Measurements from ENCODE around the gene ITGAL. TPM values are rescaled to one million over a fixed set of nuclear protein-coding genes. Genes with fewer than 3 reads are reported as not detected.

ITGAL gene
- polyA plus RNA-seq, 1 donor = 3.8 TPM

DNA sequence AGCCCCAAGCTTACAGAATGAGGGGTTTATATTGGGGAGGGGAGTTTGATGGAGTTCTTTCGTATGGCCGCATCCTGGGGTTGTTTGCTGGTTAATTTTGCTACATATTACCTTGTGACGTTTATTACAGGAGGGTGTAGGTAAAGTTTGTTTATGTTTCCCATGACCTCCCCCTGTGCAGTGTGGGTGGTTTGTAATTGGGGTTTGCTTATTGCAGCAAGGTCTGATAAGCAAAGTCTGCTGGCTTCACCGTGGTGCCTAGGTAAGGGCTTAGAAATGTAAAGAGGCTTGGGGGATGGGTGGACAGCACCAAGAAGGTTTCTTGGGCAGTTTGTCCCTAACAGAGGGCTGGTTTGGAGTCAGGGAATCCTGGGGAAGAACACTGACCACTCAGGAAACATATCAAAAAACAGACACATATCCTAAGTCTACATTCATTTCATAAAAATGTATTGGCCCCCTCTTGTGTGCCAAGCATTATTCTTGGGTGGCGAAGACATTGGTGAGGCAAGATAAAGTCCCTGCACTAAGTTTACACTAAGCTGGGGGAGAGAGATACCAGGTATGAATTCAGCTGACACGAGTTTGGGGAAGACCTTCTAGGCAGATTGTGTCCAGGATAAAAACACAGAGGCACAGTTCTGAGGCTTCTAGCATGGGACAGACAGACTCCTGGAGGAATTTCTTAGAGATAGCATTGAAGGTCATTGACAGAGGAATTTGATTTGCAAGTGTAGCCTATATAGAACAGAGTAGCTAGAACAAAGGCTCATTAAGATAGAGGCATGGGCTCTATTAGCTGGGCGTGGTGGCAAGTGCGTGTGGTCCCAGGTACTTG lies 76.1 kb downstream of the ITGAL start:
- Histone ChIP-seq H3K4me3 (ENCODE audit: low read length) (no peak overlapping the region), H3K4me1 (ENCODE audit: control insufficient read depth, insufficient read depth, low read length) (peaks cover 48% of the 10 kb centered on the region), H3K27ac (ENCODE audit: low read length) (peak overlapping the region; percentile 87), H3K36me3 (ENCODE audit: control insufficient read depth, insufficient read depth, low read length) (peaks cover 8% of the 10 kb centered on the region), H3K27me3 (ENCODE audit: control insufficient read depth, insufficient read depth, low read length) (no peaks in the 10 kb centered on the region), H3K9me3 (ENCODE audit: control insufficient read depth, low read depth, low read length) (peaks cover 5% of the 10 kb centered on the region)
- peak in 1 of 2 donors; percentile 66 for DNase-seq
- WGBS (ENCODE audit: insufficient coverage, low lambda C conversion rate) = no CpG with 5 or more reads among the region's 8 CpGs

GRCh38 chr16:30551781-30552180 lies 79.2 kb downstream of the ITGAL start:
- 69% methylated on average over 2 of the region's 3 CpGs for whole genome bisulfite sequencing (ENCODE audit: insufficient coverage, low lambda C conversion rate)
- Histone ChIP-seq H3K27me3 (ENCODE audit: control insufficient read depth, insufficient read depth, low read length) (no peaks in the 10 kb centered on the region), H3K36me3 (ENCODE audit: control insufficient read depth, insufficient read depth, low read length) (peaks cover 37% of the 10 kb centered on the region), H3K27ac (ENCODE audit: low read length) (peak overlapping the region; percentile 39), H3K4me3 (ENCODE audit: low read length) (no peak overlapping the region), H3K4me1 (ENCODE audit: control insufficient read depth, insufficient read depth, low read length) (peaks cover 55% of the 10 kb centered on the region), H3K9me3 (ENCODE audit: control insufficient read depth, low read depth, low read length) (peaks cover 11% of the 10 kb centered on the region)
- DNase-seq = peak in 1 of 2 donors; percentile 43

DNA sequence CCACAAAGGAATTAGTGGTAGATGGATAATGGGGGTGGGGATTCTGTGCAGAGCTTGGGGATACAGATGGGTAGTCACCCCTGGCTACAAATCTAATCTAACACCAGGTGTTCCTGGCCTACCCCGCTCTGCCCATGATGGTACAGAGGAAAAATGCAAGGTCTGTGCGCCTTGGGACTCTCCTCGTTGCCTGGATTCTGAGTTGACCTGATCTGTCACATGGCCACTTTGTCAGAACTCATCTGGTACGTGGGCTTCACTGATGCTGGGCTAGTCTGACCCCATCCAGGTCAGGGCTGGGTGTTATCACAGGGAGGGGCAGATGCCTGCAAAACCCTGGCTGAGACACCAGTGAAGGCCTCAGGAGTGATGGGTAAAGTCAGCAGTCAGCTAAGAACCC lies 80.4 kb downstream of the ITGAL start:
- DNase-seq = no peak
- peak overlapping the region; percentile 2 for H3K27ac ChIP-seq (ENCODE audit: low read length)
- H3K4me3 ChIP-seq (ENCODE audit: low read length) = no peak overlapping the region
- H3K27me3 ChIP-seq (ENCODE audit: control insufficient read depth, insufficient read depth, low read length) = no peaks in the 10 kb centered on the region
- H3K36me3 ChIP-seq (ENCODE audit: control insufficient read depth, insufficient read depth, low read length) = peaks cover 37% of the 10 kb centered on the region
- H3K9me3 ChIP-seq (ENCODE audit: control insufficient read depth, low read depth, low read length) = peaks cover 9% of the 10 kb centered on the region
- WGBS (ENCODE audit: insufficient coverage, low lambda C conversion rate) = no CpG with 5 or more reads among the region's 4 CpGs
- H3K4me1 ChIP-seq (ENCODE audit: control insufficient read depth, insufficient read depth, low read length) = peaks cover 52% of the 10 kb centered on the region

DNA sequence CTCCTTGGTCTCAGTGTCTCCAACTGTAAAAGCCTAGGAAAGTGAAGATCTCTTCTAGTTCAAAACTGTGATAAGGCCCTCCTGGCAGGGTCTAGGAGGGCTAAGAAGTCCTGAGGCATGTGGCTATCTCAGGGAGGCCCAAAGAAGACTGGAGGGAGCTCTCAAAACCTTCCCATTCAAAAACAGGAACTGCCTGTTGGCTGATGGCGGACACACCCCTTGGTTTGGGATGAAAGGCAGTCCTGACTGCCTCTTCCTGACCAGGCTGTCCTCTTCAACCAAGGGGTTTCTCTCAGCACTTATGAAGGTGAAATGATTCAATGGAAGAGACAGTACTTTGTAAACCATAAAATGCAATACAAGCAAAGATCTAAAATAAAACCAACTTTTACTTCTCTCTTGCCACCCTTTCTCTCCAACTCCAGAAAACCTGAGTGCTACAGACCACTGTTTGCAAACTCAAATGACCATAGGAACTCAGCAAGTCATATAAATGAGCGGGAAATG lies 80.9 kb downstream of the ITGAL start:
- Histone ChIP-seq H3K36me3 (ENCODE audit: control insufficient read depth, insufficient read depth, low read length) (peaks cover 37% of the 10 kb centered on the region), H3K27ac (ENCODE audit: low read length) (peak overlapping the region; percentile 2), H3K27me3 (ENCODE audit: control insufficient read depth, insufficient read depth, low read length) (no peaks in the 10 kb centered on the region), H3K9me3 (ENCODE audit: control insufficient read depth, low read depth, low read length) (peaks cover 10% of the 10 kb centered on the region), H3K4me3 (ENCODE audit: low read length) (no peak overlapping the region), H3K4me1 (ENCODE audit: control insufficient read depth, insufficient read depth, low read length) (peaks cover 47% of the 10 kb centered on the region)
- no peak for DNase-seq
- no CpG with 5 or more reads among the region's 2 CpGs for WGBS (ENCODE audit: insufficient coverage, low lambda C conversion rate)

DNA sequence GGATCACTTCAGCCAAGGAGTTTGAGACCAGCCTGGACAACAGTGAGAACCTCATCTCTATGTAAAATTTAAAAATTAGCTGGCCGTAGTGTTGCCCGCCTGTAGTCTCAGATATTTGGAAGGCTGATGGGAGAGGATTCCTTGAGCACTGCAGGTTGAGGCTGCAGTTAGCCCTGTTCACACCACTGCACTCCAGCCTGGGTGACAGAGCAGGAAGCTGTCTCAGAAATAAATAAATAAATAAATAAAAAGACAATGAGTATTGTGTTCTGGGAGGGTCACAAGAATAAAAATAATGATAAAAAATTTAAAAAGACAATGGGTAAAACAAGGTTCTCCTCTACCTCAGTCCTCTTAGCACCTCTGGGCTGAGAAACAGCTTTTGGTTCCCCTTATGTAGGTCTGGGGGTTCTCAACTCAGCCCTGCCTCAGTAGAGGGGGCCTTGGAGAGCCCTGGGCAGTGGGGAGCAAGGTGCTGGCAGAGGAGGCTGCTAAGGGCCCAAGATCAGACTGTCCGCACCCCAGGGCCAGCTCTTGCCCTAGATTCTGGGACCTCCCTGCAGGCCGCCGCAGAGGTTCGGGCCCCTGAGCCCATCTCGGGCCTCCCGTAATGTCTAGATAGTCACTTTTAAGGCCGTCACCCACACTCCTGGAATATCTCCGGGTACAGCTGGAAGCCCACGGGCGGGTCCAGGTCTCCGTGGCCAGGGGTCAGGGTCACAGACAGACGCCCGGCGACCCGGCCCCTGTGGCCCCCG lies 82.2 kb downstream of the ITGAL start:
- peaks cover 43% of the 10 kb centered on the region for H3K4me1 ChIP-seq (ENCODE audit: control insufficient read depth, insufficient read depth, low read length)
- no peaks in the 10 kb centered on the region for H3K27me3 ChIP-seq (ENCODE audit: control insufficient read depth, insufficient read depth, low read length)
- peaks cover 10% of the 10 kb centered on the region for H3K9me3 ChIP-seq (ENCODE audit: control insufficient read depth, low read depth, low read length)
- peaks cover 37% of the 10 kb centered on the region for H3K36me3 ChIP-seq (ENCODE audit: control insufficient read depth, insufficient read depth, low read length)
- no peak overlapping the region for H3K27ac ChIP-seq (ENCODE audit: low read length)
- no CpG with 5 or more reads among the region's 18 CpGs for WGBS (ENCODE audit: insufficient coverage, low lambda C conversion rate)
- DNase-seq = no peak
- H3K4me3 ChIP-seq (ENCODE audit: low read length) = no peak overlapping the region

GRCh38 chr16:30555315-30556124 lies 83.0 kb downstream of the ITGAL start:
- H3K9me3 ChIP-seq (ENCODE audit: control insufficient read depth, low read depth, low read length) = peaks cover 10% of the 10 kb centered on the region
- peak overlapping the region; percentile 20 for H3K4me3 ChIP-seq (ENCODE audit: low read length)
- H3K27me3 ChIP-seq (ENCODE audit: control insufficient read depth, insufficient read depth, low read length) = no peaks in the 10 kb centered on the region
- no CpG with 5 or more reads among the region's 69 CpGs for WGBS (ENCODE audit: insufficient coverage, low lambda C conversion rate)
- H3K36me3 ChIP-seq (ENCODE audit: control insufficient read depth, insufficient read depth, low read length) = peaks cover 37% of the 10 kb centered on the region
- no peak overlapping the region for H3K27ac ChIP-seq (ENCODE audit: low read length)
- peaks cover 46% of the 10 kb centered on the region for H3K4me1 ChIP-seq (ENCODE audit: control insufficient read depth, insufficient read depth, low read length)
- DNase-seq = no peak

GRCh38 chr16:30556125-30556473 lies 83.6 kb downstream of the ITGAL start:
- Histone ChIP-seq H3K9me3 (ENCODE audit: control insufficient read depth, low read depth, low read length) (peaks cover 10% of the 10 kb centered on the region), H3K4me3 (ENCODE audit: low read length) (peak overlapping the region; percentile 20), H3K27ac (ENCODE audit: low read length) (no peak overlapping the region), H3K36me3 (ENCODE audit: control insufficient read depth, insufficient read depth, low read length) (peaks cover 37% of the 10 kb centered on the region), H3K27me3 (ENCODE audit: control insufficient read depth, insufficient read depth, low read length) (no peaks in the 10 kb centered on the region), H3K4me1 (ENCODE audit: control insufficient read depth, insufficient read depth, low read length) (peaks cover 46% of the 10 kb centered on the region)
- no CpG with 5 or more reads among the region's 10 CpGs for WGBS (ENCODE audit: insufficient coverage, low lambda C conversion rate)
- peak in 1 of 2 donors; percentile 44 for DNase-seq

DNA sequence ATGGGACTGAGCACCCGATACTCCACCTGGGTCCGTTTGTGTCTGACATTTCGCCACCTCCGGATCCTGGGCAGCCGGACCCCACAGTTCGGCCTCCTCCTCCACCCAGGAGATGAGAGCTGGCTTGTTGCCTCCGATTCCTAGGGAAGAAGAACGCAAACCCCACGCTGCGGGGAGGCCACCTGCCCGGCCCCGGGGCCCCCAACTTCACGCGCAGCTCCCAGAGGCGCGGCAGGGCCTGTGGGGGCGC lies 85.1 kb downstream of the ITGAL start:
- H3K9me3 ChIP-seq (ENCODE audit: control insufficient read depth, low read depth, low read length) = peaks cover 14% of the 10 kb centered on the region
- peaks cover 37% of the 10 kb centered on the region for H3K36me3 ChIP-seq (ENCODE audit: control insufficient read depth, insufficient read depth, low read length)
- peak overlapping the region; percentile 96 for H3K27ac ChIP-seq (ENCODE audit: low read length)
- no CpG with 5 or more reads among the region's 17 CpGs for WGBS (ENCODE audit: insufficient coverage, low lambda C conversion rate)
- peak overlapping the region; percentile 87 for H3K4me3 ChIP-seq (ENCODE audit: low read length)
- peaks cover 39% of the 10 kb centered on the region for H3K4me1 ChIP-seq (ENCODE audit: control insufficient read depth, insufficient read depth, low read length)
- no peaks in the 10 kb centered on the region for H3K27me3 ChIP-seq (ENCODE audit: control insufficient read depth, insufficient read depth, low read length)
- DNase-seq = no peak

DNA sequence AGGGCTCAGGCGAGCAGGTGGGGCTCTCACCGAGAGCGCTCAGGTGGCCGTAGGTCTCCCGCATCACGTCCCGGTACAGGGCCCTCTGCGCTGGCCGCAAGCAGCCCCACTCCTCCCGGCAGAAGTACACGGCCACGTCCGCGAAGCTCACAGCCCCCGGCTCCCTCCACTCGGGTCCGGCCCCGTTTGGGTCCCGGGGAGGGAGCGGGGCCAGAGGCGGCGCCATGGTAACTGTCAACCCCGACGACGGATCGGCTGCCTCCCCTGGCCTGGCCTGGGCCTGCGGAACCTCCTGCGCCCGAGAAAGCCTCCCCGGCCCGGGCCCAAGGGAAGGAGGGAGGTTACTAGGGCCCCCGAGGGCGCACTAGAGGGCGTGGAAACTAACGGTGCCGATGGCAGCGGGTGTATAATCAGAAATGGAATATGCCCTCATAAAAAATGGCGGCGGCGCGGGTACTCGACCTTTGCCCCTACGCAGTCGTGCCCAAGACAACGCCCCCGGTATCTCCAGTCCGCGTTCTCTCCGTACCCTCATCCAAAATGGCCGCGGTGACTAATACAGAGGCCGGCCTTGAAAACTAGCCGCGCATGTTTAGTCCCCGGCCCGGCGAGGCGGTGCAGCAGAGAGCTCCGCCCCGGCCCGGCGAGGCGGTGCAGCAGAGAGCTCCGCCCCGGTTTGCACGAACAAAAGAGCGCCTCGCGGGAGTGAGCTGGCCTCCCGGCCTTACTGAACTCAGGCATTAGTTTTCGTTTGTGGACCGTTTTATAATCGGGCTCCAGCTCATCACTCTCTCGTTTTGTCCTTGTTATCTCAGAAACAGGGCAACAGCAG lies 85.6 kb downstream of the ITGAL start, which contains the start of gene ZNF764:
ZNF764 (minus strand) TSS at position 418 of the 832 bp plus-strand sequence; CDS start at position 226, 192 bp downstream.
- H3K4me3 ChIP-seq (ENCODE audit: low read length) = peak within 1 kb of the TSS; percentile 87
- peaks cover 32% of the 10 kb centered on the region for H3K36me3 ChIP-seq (ENCODE audit: control insufficient read depth, insufficient read depth, low read length)
- no CpG with 5 or more reads among the region's 74 CpGs for WGBS (ENCODE audit: insufficient coverage, low lambda C conversion rate)
- DNase-seq = peak; percentile 99 to 100
- peaks cover 37% of the 10 kb centered on the region for H3K4me1 ChIP-seq (ENCODE audit: control insufficient read depth, insufficient read depth, low read length)
- peak within 1 kb of the TSS; percentile 96 for H3K27ac ChIP-seq (ENCODE audit: low read length)
- peaks cover 14% of the 10 kb centered on the region for H3K9me3 ChIP-seq (ENCODE audit: control insufficient read depth, low read depth, low read length)
- H3K27me3 ChIP-seq (ENCODE audit: control insufficient read depth, insufficient read depth, low read length) = no peaks in the 10 kb centered on the region

Measured in large intestine (tissue), 3 donors.